Measurements from ENCODE around the gene IL16.

IL16 gene

GRCh38 chr15:81211376-81211775, 14.7 kb downstream of the IL16 start:
- no peak for DNase-seq

DNA sequence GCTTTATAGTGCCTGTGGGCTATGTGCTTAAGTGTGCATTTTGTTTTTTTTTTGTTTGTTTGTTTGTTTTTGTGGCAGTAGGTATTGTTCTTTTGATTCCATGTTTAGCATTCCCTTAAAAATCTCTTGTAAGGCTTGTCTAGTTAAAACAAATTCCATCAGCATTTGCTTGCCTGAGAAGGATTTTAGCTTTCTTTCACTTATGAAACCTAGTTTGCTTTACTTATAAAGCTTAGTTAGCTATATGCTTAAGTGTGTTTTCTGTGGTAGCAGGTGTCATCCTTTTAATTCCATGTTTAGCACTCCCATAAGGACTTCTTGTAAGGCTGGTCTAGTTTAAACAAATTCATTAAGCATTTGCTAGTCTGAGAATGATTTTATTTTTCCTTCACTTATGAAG, 17.3 kb downstream of the IL16 start:
- no peak for DNase-seq

DNA sequence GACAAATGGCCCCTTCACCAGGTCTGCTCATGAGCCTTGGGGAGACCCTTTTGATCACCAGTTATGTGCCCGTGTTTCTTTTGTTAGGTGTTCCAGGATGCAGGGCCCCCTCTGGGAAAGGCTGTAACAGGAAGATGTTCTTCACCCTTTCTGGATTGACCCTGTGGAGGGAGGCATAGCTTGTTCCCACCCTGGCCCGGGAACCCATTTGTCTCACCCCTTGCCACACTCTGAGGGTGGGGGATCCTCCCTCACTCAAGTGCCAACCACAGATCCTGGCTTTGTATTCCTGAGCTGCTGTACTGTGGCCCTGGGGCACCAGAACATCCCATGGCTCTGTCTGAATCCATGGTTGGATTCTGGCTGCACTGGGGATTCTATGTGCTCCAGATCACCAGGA, 18.9 kb downstream of the IL16 start:
- no peak for DNase-seq

GRCh38 chr15:81215983-81216382, 19.3 kb downstream of the IL16 start:
- no peak for DNase-seq

- DNase-seq: no peak
Measured at GRCh38 chr15:81216422-81216821, 19.7 kb downstream of the IL16 start.

DNA sequence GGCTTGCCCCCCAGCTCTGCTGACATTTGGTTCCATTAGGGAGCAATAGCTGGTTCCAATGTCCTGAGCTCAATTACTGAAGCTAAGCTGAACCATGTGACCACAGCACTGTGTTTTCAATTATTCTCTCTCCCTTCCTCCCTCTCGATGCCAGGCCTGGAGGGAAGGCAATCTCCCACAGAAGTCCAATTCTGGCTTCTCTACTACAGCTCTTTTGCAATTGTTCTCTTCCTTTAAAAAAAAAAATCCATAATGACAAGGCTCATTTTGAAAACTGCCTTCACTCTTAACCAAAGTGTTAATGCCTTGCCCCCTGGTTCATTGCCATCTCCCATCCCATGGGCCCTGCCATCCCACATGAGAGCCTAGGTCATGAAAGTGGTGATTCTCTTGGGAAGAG, 24.8 kb downstream of the IL16 start:
- no peak for DNase-seq

- no peak for DNase-seq
Measured at GRCh38 chr15:81222007-81222406, 25.3 kb downstream of the IL16 start.

- DNase-seq: no peak
Measured at GRCh38 chr15:81223346-81223971, 26.8 kb downstream of the IL16 start.

- DNase-seq: no peak
Measured at GRCh38 chr15:81224232-81224631, 27.6 kb downstream of the IL16 start.

DNA sequence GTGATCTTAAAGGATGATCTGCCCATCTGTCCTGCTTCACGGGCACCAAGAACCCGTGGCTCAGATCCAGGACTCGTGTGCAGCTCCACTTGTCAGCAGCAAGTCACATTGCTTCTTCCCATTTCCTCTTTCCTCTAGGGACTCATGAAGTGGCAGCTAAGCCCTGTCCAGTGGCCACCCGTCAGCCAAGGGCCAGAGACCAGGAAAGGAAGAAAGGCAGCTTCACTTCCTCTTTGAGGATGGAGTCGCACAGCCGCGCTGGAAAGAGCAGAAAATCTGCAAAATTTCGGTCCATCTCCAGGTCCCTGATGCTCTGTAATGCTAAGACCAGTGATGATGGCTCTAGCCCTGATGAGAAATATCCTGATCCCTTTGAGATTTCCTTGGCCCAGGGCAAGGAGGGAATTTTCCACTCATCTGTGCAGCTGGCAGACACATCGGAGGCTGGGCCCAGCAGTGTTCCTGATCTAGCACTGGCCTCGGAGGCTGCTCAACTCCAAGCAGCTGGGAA, 28.5 kb downstream of the IL16 start:
- DNase-seq: no peak

DNA sequence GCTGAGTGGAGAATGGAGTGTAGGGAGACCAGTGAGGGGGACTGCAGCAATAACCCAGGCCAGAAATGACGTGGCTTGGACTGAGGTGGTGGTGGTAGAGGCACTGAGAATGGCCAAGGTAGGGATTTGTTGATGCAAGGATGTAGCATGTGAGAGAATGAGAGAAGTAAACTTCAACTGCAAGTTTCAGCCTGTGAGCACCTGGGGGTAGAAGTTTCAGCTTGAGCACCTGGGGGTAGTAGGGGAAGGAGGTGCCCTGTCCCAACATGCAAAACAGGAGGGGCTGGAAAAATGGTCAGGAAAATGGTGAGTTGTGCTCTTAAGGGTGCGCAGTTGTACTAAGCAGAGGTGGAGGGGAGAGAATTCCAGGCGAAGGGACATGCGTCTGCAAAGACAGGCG, 31.0 kb downstream of the IL16 start:
- DNase-seq: no peak

DNA sequence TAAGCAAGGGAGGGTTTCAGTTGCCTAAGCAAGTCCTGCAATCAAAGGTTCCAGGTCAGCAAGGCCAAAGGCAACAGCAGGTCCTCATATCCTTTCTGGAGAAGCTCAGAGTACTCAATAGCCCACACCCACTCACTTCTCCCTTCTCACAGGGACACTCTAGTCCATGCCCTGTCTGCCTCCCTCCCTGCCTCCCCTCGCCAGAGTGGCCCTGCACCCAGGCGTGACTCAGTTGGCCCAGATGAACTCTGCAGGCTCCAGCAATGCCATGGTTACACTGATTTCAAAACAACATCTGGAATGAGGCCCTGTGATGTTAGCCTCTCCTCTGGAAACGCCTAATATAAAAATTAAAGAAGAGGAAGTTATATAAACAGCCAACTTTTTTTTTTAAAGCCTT, 32.9 kb downstream of the IL16 start:
- DNase-seq: no peak

GRCh38 chr15:81235276-81236123, 38.8 kb downstream of the IL16 start:
- no peak for DNase-seq

DNA sequence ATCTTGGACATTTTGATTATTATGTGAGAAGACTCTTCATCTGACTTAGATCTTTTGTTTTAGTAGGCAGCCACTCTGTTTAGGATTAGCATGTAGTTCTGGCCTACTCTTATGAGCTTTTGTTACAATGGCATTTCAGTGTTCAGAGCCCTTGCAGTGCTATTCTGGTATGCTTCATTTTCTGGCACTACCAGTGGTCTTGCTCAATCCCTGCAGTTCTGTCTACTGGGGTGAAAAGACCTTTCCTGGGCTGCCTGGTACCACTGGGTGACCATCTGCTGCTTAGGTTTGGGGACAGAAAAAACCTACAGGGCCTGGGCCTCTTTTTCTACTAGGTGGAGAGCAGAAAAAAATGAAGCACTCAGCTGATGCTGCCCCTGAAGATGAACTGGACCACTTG, 42.5 kb downstream of the IL16 start:
- no peak for DNase-seq

DNA sequence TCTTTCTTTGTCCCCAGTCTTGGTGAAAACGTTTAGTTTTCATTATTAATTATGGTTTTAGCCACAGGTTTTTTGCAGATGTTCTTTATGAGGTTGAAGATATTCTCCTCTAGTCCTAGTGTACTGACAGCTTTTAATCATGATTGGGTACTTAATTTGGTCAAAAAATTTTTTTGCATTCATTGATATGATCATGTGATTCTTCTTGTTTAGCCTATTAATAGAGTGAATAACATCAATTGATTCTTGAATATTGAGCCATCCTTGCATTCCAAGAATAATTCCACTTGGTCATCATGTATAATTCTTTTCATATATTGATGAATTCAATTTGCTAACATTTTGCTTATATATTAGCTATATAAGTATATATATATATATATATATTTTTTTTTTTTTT, 46.1 kb downstream of the IL16 start:
- DNase-seq: no peak

DNA sequence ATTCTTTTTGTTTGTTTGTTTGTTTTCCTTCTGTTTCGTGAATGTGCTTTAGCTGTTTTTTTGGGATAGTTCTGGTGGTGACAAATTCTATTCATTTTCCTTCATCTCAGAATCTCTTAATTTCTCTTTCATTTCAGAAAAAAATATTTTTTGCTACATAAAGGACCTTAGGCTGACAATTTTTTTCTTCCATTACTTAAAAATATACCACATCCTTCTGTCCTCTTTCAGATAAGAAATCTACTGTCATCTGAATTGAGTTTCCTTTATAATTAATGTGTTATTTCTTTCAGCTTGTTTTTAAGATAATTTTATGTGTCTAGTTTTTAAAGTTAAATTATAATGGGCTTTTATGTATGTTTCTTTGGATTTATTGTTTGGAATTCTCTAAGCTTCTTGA, 47.6 kb downstream of the IL16 start:
- DNase-seq: no peak

DNA sequence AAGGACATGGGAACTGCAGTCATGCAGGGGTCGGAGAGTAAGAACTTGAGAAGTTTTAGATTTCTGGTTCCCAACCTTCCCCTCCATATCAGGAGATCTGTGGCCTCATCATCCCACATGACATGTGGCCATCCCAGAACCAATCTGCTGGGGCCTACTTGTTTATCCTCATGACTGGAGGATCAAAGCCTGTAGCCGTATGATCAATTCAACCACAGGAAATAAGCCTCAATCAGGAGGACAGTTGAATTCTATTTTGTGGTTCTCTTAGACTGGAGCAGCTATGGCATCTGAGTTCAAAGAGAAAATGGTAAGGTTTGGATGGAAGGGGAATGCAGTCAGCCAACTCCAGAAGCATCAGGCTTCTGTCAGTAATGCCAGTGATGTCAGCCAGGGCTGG, 57.2 kb downstream of the IL16 start:
- no peak for DNase-seq

- no peak for DNase-seq
Measured at GRCh38 chr15:81254277-81254915, 57.7 kb downstream of the IL16 start.

DNA sequence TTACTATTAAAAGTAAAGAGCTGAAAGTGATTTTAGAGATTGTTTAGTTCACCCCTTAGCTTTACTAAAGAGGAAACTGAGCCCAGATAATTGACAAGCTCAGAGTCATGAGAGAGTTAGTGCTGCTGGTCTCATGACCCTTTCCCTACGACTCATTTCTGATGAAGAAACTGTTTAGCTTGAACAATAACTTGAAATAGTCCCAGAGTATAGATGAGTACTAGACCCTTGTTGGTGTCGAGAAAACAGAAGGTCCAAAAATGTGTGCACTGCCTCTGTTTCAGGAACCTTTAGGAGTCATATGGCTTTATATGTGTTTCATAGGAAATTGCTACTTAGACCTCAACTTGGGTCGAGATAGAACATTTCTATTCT, 58.2 kb downstream of the IL16 start:
- no peak for DNase-seq

GRCh38 chr15:81255315-81255957, 58.8 kb downstream of the IL16 start:
- DNase-seq: no peak

DNA sequence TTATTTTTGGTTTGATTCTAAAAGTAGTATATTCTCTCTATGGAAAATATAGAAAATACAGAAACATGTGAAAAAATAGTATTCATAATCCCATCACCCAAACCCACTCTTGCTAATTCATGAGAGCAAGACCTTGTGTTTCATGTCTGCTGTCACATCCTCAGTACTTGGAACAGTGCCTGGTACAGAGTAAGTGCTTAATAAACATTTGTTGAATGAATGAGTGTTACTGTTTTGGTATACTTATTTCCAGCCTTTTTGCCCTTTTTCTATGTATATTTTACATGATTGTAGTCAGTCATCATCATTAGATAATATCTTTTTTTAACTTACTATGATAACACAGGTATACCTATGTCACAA, 59.3 kb downstream of the IL16 start:
- no peak for DNase-seq

- no peak for DNase-seq
Measured at GRCh38 chr15:81256916-81257315, 60.2 kb downstream of the IL16 start.

- no peak for DNase-seq
Measured at GRCh38 chr15:81257435-81257834, 60.8 kb downstream of the IL16 start.

DNA sequence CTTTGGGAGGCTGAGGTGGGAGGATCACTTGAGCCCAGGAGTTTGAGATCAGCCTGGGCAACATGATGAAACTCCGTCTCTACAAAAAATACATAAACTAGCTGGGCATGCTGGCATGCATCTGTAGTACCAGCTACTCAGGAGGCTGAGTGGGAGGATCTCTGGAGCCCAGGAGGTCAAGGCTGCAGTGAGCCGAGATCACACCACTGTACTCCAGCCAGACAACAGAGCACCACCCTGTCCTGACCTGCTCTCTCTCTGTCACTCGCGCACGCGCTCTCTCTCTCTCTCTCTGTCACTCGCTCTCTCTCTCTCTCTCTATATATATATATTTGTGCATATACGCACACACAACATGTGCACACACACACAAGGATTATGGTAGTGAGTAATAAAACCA, 61.8 kb downstream of the IL16 start:
- no peak for DNase-seq
